ENCODE measurements around the gene DAGLA.

DNA sequence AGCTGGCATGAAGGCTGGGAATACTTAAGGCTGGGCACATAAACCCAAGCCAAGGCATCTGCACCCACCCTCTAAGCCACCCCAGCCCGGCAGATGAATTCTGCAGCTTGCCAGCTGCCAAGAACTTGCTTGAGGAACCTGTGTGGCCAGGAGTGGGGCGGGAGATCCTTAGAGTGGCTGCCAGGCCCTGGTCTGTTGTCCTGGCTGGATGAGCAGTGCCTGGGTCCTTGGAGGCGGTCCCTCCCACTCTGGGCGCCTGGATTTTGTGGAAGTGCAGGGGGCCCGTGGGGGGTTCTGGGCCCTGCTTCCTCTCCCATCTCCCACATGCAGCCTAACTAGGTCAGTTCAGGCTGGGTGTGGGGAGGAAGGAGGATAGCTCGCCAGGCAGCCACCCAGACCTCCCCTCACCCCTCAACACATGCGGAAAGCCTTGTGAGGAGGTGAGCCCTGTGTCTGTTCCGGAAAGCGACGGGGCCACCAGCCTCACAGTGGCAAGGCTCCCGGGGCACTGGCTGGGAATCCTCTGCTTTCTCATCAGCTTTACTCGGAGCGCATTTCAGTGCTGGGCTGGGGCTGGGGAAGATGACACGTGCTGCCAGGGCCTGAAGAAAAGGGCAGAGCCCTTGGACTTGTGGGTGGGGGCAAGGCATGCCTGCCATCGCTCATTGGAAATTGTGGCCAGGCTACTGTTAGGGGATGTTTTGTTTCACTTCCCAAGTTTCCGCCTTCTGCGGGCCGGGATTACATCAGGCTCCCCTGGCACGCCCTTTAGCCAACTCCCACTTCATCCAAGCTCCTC lies 8.4 kb downstream of the DAGLA start:
- no peak for TF ChIP-seq EZH2 (IDR thresholded peaks at IDR 0.05; ENCODE audit: borderline replicate concordance, low read depth, low read length, severe bottlenecking)
- TF ChIP-seq POLR2A (IDR thresholded peaks at IDR 0.05; ENCODE audit: low read depth, low read length), result no peak

All from endothelial cell of umbilical vein (primary cell).